Body of pancreas (tissue), 4 donors: ENCODE measurements around the gene CMSS1. TPM values are rescaled to one million over a fixed set of nuclear protein-coding genes. Genes with fewer than 3 reads are reported as not detected.
"Not testable (repeated sequence)": the region's sequence is repeated elsewhere in the genome, so short reads cannot be mapped to it uniquely, and the experiment has no call there.

Experiments
- ATAC-seq: fragments of 150-250 bp; one replicate; pipeline ENCODE4 v1.9.1; 2016
- DNase-seq, 4 donors: peaks; one replicate each; pipeline ENCODE4 v3.0.0-alpha.2; 2019
- H3K27ac ChIP-seq, 4 donors: fragments of 200-600 bp; sonication (generic); 1 replicate in 3 of 4; 2 replicates in 1 of 4; pipeline versions ENCODE4 v1.5.1 to v1.6.1; 2016 to 2019; ENCODE audit warnings: mild to moderate bottlenecking in 1 of 4, mixed read lengths in 1 of 4, moderate library complexity in 1 of 4
- H3K27me3 ChIP-seq, 2 donors: fragments of 200-600 bp; sonication (generic); one replicate each; pipeline ENCODE4 v1.6.0; 2016; ENCODE audit warnings: mild to moderate bottlenecking in 1 of 2
- H3K36me3 ChIP-seq, 2 donors: fragments of 200-600 bp; sonication (generic); replicated peaks in 1 of 2; 2 replicates each; pipeline ENCODE4 v1.5.1; 2016; ENCODE audit warnings: low read depth in 2 of 2; ENCODE audit not compliant: insufficient read depth in 1 of 2
- H3K4me1 ChIP-seq: fragments of 200-600 bp; sonication (generic); one replicate; pipeline ENCODE4 v1.6.0; 2016
- H3K4me3 ChIP-seq, 2 donors: fragments of 200-600 bp; sonication (generic); 1 replicate in 1 of 2; 2 replicates in 1 of 2; pipeline ENCODE4 v1.5.1; 2016 to 2019
- H3K9me3 ChIP-seq, 3 donors: fragments of 200-600 bp; sonication (generic); 1 replicate in 2 of 3; 2 replicates in 1 of 3; pipeline ENCODE4 v1.5.1; 2016
- POLR2A ChIP-seq, 3 donors: fragments of 450-650 bp; IDR thresholded peaks; one replicate each; pipeline ENCODE4 v1.6.1; 2016; ENCODE audit warnings: antibody characterized with exemption in 3 of 3, mild to moderate bottlenecking in 2 of 3
- WGBS, 2 donors: methylation state at CpG; one replicate each; pipeline ENCODE4 v1.1.5; 2017; 5-methylcytosine and 5-hydroxymethylcytosine counted together
- intact Hi-C: fragments of 100-400 bp; cut with DNase I; formaldehyde crosslinking; loops from one replicate; pipeline ENCODE4 v1.15.1; 2023
- total RNA-seq, 2 donors: library from RNA; depleted of rRNA; stranded (reverse); fragments of >200 nt; gene quantifications; one replicate each; pipeline ENCODE4 v1.1.0, GENCODE V29; 2016
- TF ChIP-seq, protein P1 (sequence below), 7 experiments: fragments of 450-650 bp in 4 of 7; fragments of 200-600 bp in 3 of 7; sonication (generic) in 3 of 7; IDR thresholded peaks; one replicate each; pipeline ENCODE4 v1.5.1; 2016 to 2019; ENCODE audit warnings: antibody characterized with exemption in 7 of 7

The CMSS1 gene
- total RNA-seq, 2 donors from 2014 or later, result 3.9 to 21.4 TPM

- TF ChIP-seq POLR2A (IDR thresholded peaks at IDR 0.05), result no peak
- TF ChIP-seq, protein P1, sequence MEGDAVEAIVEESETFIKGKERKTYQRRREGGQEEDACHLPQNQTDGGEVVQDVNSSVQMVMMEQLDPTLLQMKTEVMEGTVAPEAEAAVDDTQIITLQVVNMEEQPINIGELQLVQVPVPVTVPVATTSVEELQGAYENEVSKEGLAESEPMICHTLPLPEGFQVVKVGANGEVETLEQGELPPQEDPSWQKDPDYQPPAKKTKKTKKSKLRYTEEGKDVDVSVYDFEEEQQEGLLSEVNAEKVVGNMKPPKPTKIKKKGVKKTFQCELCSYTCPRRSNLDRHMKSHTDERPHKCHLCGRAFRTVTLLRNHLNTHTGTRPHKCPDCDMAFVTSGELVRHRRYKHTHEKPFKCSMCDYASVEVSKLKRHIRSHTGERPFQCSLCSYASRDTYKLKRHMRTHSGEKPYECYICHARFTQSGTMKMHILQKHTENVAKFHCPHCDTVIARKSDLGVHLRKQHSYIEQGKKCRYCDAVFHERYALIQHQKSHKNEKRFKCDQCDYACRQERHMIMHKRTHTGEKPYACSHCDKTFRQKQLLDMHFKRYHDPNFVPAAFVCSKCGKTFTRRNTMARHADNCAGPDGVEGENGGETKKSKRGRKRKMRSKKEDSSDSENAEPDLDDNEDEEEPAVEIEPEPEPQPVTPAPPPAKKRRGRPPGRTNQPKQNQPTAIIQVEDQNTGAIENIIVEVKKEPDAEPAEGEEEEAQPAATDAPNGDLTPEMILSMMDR (IDR thresholded peaks at IDR 0.05), result no peak
- ATAC-seq, result no peak
- Histone ChIP-seq H3K27me3 (no peaks in the 10 kb centered on the region), H3K9me3 (no peaks in the 10 kb centered on the region), H3K36me3 (no peaks in the 10 kb centered on the region), H3K27ac (peak overlapping the region in 1 of 4 donors; percentile 76), H3K4me1 (peaks cover 45% of the 10 kb centered on the region), H3K4me3 (no peak overlapping the region)
- intact Hi-C loops, result no loop called here
- no peak for DNase-seq
These were observed 226.7 kb downstream of the CMSS1 start for GRCh38 chr3:100044369-100044768.

GRCh38 chr3:100045696-100046095, 228.0 kb downstream of the CMSS1 start:
- Histone ChIP-seq H3K27ac (peak overlapping the region in 2 of 4 donors; percentile 13 to 81), H3K27me3 (no peaks in the 10 kb centered on the region), H3K4me1 (peaks cover 35% of the 10 kb centered on the region), H3K4me3 (no peak overlapping the region), H3K9me3 (no peaks in the 10 kb centered on the region), H3K36me3 (no peaks in the 10 kb centered on the region)
- intact Hi-C loops, result no loop called here
- 74 to 76% methylated on average over 3 of the region's 3 CpGs for WGBS, 2 donors
- no peak for TF ChIP-seq POLR2A (IDR thresholded peaks at IDR 0.05)
- TF ChIP-seq, protein P1 (IDR thresholded peaks at IDR 0.05), result no peak
- DNase-seq (peak in 2 of 4 donors; percentile 17 to 43), ATAC-seq (no peak)

DNA sequence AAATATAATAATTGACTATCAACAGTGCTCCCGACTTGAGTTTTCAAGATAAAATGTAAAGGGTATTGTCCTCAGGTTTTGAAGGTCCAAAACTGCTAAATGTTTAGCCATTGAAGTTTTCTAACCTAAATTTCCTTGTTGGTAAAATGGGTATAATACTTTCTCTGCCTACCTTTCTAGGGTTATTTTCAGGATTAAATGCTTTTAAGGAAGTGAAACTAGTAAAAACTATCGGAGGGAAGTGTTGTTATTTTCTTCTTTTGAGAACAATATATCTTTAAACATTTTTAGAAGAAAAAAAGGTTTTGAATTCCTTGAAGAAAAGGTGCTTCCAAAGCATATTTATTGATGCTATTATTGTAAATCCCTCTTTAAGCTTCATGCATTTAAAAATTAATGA, 229.3 kb downstream of the CMSS1 start:
- ATAC-seq (no peak), DNase-seq (no peak)
- Histone ChIP-seq H3K27me3 (no peaks in the 10 kb centered on the region), H3K4me1 (peaks cover 30% of the 10 kb centered on the region), H3K9me3 (no peaks in the 10 kb centered on the region), H3K36me3 (no peaks in the 10 kb centered on the region), H3K4me3 (no peak overlapping the region), H3K27ac (peak overlapping the region in 3 of 4 donors; percentile 58 to 81 (median 66))
- no peak for TF ChIP-seq POLR2A (IDR thresholded peaks at IDR 0.05)
- TF ChIP-seq, protein P1 (IDR thresholded peaks at IDR 0.05), result no peak
- intact Hi-C loops, result no loop called here
- WGBS, 2 donors, result 29 to 42% methylated on average over 2 of the region's 2 CpGs

DNA sequence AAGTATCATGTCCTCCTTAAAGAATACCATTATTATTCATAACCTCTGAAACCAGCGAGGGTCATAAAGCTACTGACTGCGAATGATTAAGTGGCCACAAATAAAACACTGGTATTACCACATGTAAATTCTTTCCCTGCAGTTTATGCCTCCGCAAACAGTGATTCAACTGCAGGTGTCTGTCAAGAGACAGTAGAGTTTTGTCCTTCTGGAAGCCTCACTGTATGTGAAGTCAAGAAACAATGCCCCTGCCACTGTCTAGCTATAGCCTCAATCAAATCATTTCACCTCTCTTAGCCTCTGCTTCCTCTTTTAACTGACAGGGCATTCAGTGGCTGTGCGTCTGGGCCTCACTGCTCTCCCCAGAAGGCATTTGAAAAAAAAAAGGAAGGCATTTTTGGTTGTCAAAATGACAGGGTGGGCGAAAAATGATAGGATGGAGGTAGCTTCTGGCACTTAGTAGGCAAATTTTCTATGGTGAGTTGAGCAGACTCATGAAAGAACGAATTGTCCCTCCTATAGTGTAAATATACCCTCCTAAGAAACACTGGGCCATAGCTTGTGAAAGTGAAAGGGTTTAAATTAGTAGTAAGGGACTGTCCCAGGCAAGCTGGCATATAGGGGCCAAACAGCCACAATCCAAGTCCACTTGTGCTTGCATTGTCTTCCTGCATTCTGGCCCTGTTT, 229.9 kb downstream of the CMSS1 start:
- Histone ChIP-seq H3K4me3 (no peak overlapping the region), H3K27ac (peak overlapping the region; percentile 21 to 81 (median 62)), H3K27me3 (no peaks in the 10 kb centered on the region), H3K4me1 (peaks cover 30% of the 10 kb centered on the region), H3K9me3 (no peaks in the 10 kb centered on the region), H3K36me3 (no peaks in the 10 kb centered on the region)
- TF ChIP-seq POLR2A (IDR thresholded peaks at IDR 0.05), result no peak
- TF ChIP-seq, protein P1 (IDR thresholded peaks at IDR 0.05), result no peak
- intact Hi-C loops, result no loop called here
- DNase-seq (peak in 1 of 4 donors; percentile 10), ATAC-seq (peak; percentile 70)
- 52 to 71% methylated on average over 6 of the region's 6 CpGs for WGBS, 2 donors

GRCh38 chr3:100048248-100048647, 230.6 kb downstream of the CMSS1 start:
- H3K4me3 ChIP-seq, result no peak overlapping the region
- no peaks in the 10 kb centered on the region for H3K27me3 ChIP-seq
- H3K9me3 ChIP-seq, result no peaks in the 10 kb centered on the region
- TF ChIP-seq POLR2A (IDR thresholded peaks at IDR 0.05), result no peak
- TF ChIP-seq, protein P1 (IDR thresholded peaks at IDR 0.05), result no peak
- WGBS, 2 donors, result 97 to 98% methylated on average over 3 of the region's 3 CpGs
- H3K36me3 ChIP-seq, result no peaks in the 10 kb centered on the region
- no peak for ATAC-seq
- H3K4me1 ChIP-seq, result peaks cover 30% of the 10 kb centered on the region
- peak overlapping the region in 3 of 4 donors; percentile 58 to 81 (median 66) for H3K27ac ChIP-seq
- no peak for DNase-seq
- intact Hi-C loops, result no loop called here

GRCh38 chr3:100051513-100051912, 233.9 kb downstream of the CMSS1 start:
- not testable (repeated sequence) for ATAC-seq, DNase-seq
- 88 to 97% methylated on average over 3 of the region's 3 CpGs for whole genome bisulfite sequencing, 2 donors

More at GRCh38 chr3:100051513-100051912, 233.9 kb downstream of the CMSS1 start:
- intact Hi-C loops, H3K36me3 ChIP-seq, H3K27me3 ChIP-seq, H3K4me3 ChIP-seq, H3K27ac ChIP-seq, H3K9me3 ChIP-seq: not testable (repeated sequence)
- H3K4me1 ChIP-seq, result peaks cover 17% of the 10 kb centered on the region
